ENCODE data around the gene ZNF512. TPM values are rescaled to one million over a fixed set of nuclear protein-coding genes. Genes with fewer than 3 reads are reported as not detected.

ZNF512 gene
- total and polyA plus RNA-seq, 9 of the 15 experiments (the other 6 are each of a cell fraction or from before 2014, with no cell fraction given), result 24.7 to 101 (median 65.9) TPM

GRCh38 chr2:27628767-27629709, 46.2 kb downstream of the ZNF512 start, which contains the start of the genes CCDC121 and GPN1 (continued):
- TF ChIP-seq RAD21 (CRISPR knock-in tag; conservative IDR thresholded peaks at IDR 0.05 in 1 of 2, IDR thresholded peaks at IDR 0.05 in 1 of 2), result peak in 1 of 2 experiments; percentile 9; a peak in 1 of 4 replicates
- no peak for TF ChIP-seq LARP7 (IDR thresholded peaks at IDR 0.05)
- TF ChIP-seq MYNN (IDR thresholded peaks at IDR 0.05), result peak; percentile 17; the same call in 1 of the 2 replicates
- TF ChIP-seq MYNN (CRISPR knock-in tag; IDR thresholded peaks at IDR 0.05), result no peak
- TF ChIP-seq SMC3 (conservative IDR thresholded peaks at IDR 0.05; ENCODE audit: insufficient read depth, low read depth, low read length), result no peak
- TF ChIP-seq ATF7 (IDR thresholded peaks at IDR 0.05), result peak; percentile 67
- TF ChIP-seq ILF3 (IDR thresholded peaks at IDR 0.05; ENCODE audit: borderline replicate concordance), result no peak
- TF ChIP-seq IRF1 (CRISPR knock-in tag; IDR thresholded peaks at IDR 0.05; ENCODE audit: borderline replicate concordance), result no peak
- no peak for TF ChIP-seq ATF1 (CRISPR knock-in tag; IDR thresholded peaks at IDR 0.05)
- TF ChIP-seq ATF1 (tag; IDR thresholded peaks at IDR 0.05), result peak; percentile 76
- peak; percentile 75 for TF ChIP-seq NFIC (IDR thresholded peaks at IDR 0.05)
- TF ChIP-seq PREB (CRISPR knock-in tag; IDR thresholded peaks at IDR 0.05), result no peak
- TF ChIP-seq, protein P1, sequence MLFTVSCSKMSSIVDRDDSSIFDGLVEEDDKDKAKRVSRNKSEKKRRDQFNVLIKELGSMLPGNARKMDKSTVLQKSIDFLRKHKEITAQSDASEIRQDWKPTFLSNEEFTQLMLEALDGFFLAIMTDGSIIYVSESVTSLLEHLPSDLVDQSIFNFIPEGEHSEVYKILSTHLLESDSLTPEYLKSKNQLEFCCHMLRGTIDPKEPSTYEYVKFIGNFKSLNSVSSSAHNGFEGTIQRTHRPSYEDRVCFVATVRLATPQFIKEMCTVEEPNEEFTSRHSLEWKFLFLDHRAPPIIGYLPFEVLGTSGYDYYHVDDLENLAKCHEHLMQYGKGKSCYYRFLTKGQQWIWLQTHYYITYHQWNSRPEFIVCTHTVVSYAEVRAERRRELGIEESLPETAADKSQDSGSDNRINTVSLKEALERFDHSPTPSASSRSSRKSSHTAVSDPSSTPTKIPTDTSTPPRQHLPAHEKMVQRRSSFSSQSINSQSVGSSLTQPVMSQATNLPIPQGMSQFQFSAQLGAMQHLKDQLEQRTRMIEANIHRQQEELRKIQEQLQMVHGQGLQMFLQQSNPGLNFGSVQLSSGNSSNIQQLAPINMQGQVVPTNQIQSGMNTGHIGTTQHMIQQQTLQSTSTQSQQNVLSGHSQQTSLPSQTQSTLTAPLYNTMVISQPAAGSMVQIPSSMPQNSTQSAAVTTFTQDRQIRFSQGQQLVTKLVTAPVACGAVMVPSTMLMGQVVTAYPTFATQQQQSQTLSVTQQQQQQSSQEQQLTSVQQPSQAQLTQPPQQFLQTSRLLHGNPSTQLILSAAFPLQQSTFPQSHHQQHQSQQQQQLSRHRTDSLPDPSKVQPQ (CRISPR knock-in tag; IDR thresholded peaks at IDR 0.05; ENCODE audit: borderline replicate concordance), result no peak
- TF ChIP-seq, protein P2, sequence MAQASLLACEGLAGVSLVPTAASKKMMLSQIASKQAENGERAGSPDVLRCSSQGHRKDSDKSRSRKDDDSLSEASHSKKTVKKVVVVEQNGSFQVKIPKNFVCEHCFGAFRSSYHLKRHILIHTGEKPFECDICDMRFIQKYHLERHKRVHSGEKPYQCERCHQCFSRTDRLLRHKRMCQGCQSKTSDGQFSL (CRISPR knock-in tag; IDR thresholded peaks at IDR 0.05), result no peak
- TF ChIP-seq, protein P2 (tag; IDR thresholded peaks at IDR 0.05), result no peak
- TF ChIP-seq ZNF778 (CRISPR knock-in tag; IDR thresholded peaks at IDR 0.05), result no peak
- TF ChIP-seq ARNT (IDR thresholded peaks at IDR 0.05), result peak; percentile 34 to 50; a peak in 1 of 4 replicates
- TF ChIP-seq, protein P3, sequence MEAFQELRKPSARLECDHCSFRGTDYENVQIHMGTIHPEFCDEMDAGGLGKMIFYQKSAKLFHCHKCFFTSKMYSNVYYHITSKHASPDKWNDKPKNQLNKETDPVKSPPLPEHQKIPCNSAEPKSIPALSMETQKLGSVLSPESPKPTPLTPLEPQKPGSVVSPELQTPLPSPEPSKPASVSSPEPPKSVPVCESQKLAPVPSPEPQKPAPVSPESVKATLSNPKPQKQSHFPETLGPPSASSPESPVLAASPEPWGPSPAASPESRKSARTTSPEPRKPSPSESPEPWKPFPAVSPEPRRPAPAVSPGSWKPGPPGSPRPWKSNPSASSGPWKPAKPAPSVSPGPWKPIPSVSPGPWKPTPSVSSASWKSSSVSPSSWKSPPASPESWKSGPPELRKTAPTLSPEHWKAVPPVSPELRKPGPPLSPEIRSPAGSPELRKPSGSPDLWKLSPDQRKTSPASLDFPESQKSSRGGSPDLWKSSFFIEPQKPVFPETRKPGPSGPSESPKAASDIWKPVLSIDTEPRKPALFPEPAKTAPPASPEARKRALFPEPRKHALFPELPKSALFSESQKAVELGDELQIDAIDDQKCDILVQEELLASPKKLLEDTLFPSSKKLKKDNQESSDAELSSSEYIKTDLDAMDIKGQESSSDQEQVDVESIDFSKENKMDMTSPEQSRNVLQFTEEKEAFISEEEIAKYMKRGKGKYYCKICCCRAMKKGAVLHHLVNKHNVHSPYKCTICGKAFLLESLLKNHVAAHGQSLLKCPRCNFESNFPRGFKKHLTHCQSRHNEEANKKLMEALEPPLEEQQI (IDR thresholded peaks at IDR 0.05), result no peak
- no peak for TF ChIP-seq RHOXF2B (CRISPR knock-in tag; conservative IDR thresholded peaks at IDR 0.05)
- TF ChIP-seq ZNF561 (CRISPR knock-in tag; conservative IDR thresholded peaks at IDR 0.05), result no peak
- no peak for TF ChIP-seq MED1 (CRISPR knock-in tag; IDR thresholded peaks at IDR 0.05; ENCODE audit: borderline replicate concordance)

Measured in K562 (cell line).